Measurements from ENCODE around the gene VPS13D. TPM values are rescaled to one million over a fixed set of nuclear protein-coding genes. Genes with fewer than 3 reads are reported as not detected.

The VPS13D gene
- total RNA-seq, 1 experiment from 2014 or later: 31.6 TPM

- CTCF ChIA-PET: no interaction called here
These were observed 313.9 kb downstream of the VPS13D start for GRCh38 chr1:12543740-12544154.

More at GRCh38 chr1:12543740-12544154, 313.9 kb downstream of the VPS13D start:
- no peak overlapping the region for H2AFZ ChIP-seq (ENCODE audit: low read depth, low read length, poor library complexity, severe bottlenecking)
- DNase-seq (ENCODE audit: low read depth, low spot score) (no peak), ATAC-seq (no peak)
- H3K4me1 ChIP-seq (ENCODE audit: control insufficient read depth in 1 of 2, insufficient read depth in 2 of 2, low read length in 2 of 2): peaks cover 26 to 57% of the 10 kb centered on the region in 2 experiments
- no peaks in the 10 kb centered on the region for H3K36me3 ChIP-seq (ENCODE audit: control insufficient read depth in 1 of 2, insufficient read depth in 2 of 2, low read length in 2 of 2)
- TF ChIP-seq SRF (IDR thresholded peaks at IDR 0.05; ENCODE audit: low read depth): no peak
- TF ChIP-seq RAD21 (IDR thresholded peaks at IDR 0.05; ENCODE audit: low read depth): no peak
- no peak for TF ChIP-seq CTCF (IDR thresholded peaks at IDR 0.05 in 2 of 3, conservative IDR thresholded peaks at IDR 0.05 in 1 of 3; ENCODE audit: borderline replicate concordance in 1 of 3, insufficient read depth in 1 of 3, low read depth in 2 of 3, low read length in 2 of 3)
- TF ChIP-seq SIN3A (IDR thresholded peaks at IDR 0.05; ENCODE audit: low read depth): no peak
- no peak for TF ChIP-seq EGR1 (IDR thresholded peaks at IDR 0.05; ENCODE audit: low read depth)
- no peak for TF ChIP-seq CEBPB (IDR thresholded peaks at IDR 0.05; ENCODE audit: low read depth)
- no peak for TF ChIP-seq ELF1 (IDR thresholded peaks at IDR 0.05; ENCODE audit: borderline replicate concordance, low read depth)
- TF ChIP-seq EZH2 (IDR thresholded peaks at IDR 0.05): no peak
- TF ChIP-seq TCF7L2 (IDR thresholded peaks at IDR 0.05; ENCODE audit: borderline replicate concordance, extremely low read depth, insufficient read depth, insufficient read length): no peak
- TF ChIP-seq MAX (IDR thresholded peaks at IDR 0.05): no peak
- TF ChIP-seq EZH2phosphoT487 (IDR thresholded peaks at IDR 0.05; ENCODE audit: borderline replicate concordance): no peak
- TF ChIP-seq ZBTB33 (IDR thresholded peaks at IDR 0.05; ENCODE audit: extremely low read depth, insufficient replicate concordance, low read length): no peak
- TF ChIP-seq REST (IDR thresholded peaks at IDR 0.05; ENCODE audit: low read depth): no peak
- TF ChIP-seq CBX3 (IDR thresholded peaks at IDR 0.05; ENCODE audit: low read depth): no peak
- H3K4me3 ChIP-seq (replicated peaks in 1 of 2; ENCODE audit: low read depth in 1 of 2, low read length in 2 of 2): no peak overlapping the region
- H3K4me2 ChIP-seq (ENCODE audit: low read length): no peak overlapping the region
- intact Hi-C loops (cut with micrococcal nuclease): loop anchor here (5.0 to 10.0 kb wide), 2 partner anchors 111 to 139 kb away; no protein-coding TSS in a partner anchor
- no peak overlapping the region for H3K27ac ChIP-seq (ENCODE audit: low read depth, low read length)
- ChIA-PET RAD21 (ENCODE audit: low non-redundant PET in 1 of 2, low total read pairs in 2 of 2, uncharacterized antibody in 2 of 2, unreplicated experiment in 2 of 2) (no interaction called here), POLR2A (no interaction called here)
- H4K20me1 ChIP-seq (ENCODE audit: insufficient read depth): no peaks in the 10 kb centered on the region
- no peaks in the 10 kb centered on the region for H3K27me3 ChIP-seq (ENCODE audit: insufficient read depth, low read length)
- H3K9me3 ChIP-seq (ENCODE audit: control insufficient read depth in 1 of 2, insufficient read depth in 1 of 2, low read depth in 1 of 2, low read length in 2 of 2): no peaks in the 10 kb centered on the region
- no peak overlapping the region for H3K9ac ChIP-seq (ENCODE audit: low read length)
- H3K79me2 ChIP-seq (ENCODE audit: insufficient read depth, low read length): no peaks in the 10 kb centered on the region
- no TSS peak for BruUV-seq (replicated peaks)
- no peaks in the 10 kb centered on the region for H3K9me2 ChIP-seq (ENCODE audit: insufficient read depth)

All from HCT116 (cell line).